GM06990 (cell line): ENCODE measurements around the gene TIMM44.

Experiments
- DNase-seq: peaks from one replicate; pipeline ENCODE4 v3.0.0-alpha.2; 2011; ENCODE audit not compliant: insufficient read length; ENCODE audit errors: extremely low read depth
- H3K27me3 ChIP-seq: replicated peaks from 2 replicates; pipeline ENCODE4 v1.6.0; 2011; ENCODE audit warnings: low read length; ENCODE audit not compliant: control insufficient read depth, insufficient read depth
- H3K36me3 ChIP-seq: 2 replicates; pipeline ENCODE4 v1.5.1; 2011; ENCODE audit warnings: low read length; ENCODE audit not compliant: control insufficient read depth, insufficient read depth
- H3K4me3 ChIP-seq: replicated peaks from 2 replicates; pipeline ENCODE4 v1.5.1; 2011; ENCODE audit warnings: low read depth, mild to moderate bottlenecking, control low read depth, low read length
- TF ChIP-seq, protein P1 (sequence below): IDR thresholded peaks from 2 replicates; pipeline ENCODE4 v1.5.1; 2011; ENCODE audit warnings: low read length, control low read depth, mild to moderate bottlenecking, inconsistent platforms; ENCODE audit not compliant: insufficient read depth, poor library complexity, severe bottlenecking

Gene TIMM44

DNA sequence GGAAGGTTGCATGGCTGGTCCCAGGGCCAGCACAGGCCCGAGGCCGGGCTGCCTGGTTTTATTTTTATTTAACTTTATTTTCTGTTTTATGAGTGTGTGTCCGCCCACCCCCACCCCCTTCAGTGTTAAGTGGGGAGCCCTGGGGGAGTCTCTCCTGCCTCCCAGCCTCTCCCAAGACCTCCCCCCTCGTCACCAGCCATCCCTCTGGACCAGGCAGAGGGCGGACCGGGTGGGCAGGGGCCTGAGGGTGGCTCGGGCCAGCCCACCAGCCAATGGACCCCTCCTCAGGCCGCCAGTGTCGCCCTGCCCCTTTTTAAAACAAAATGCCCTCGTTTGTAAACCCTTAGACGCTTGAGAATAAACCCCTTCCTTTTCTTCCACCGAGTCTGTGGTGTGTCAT lies 29.4 kb downstream of the TIMM44 start:
- peaks cover 8% of the 10 kb centered on the region for H3K36me3 ChIP-seq
- H3K4me3 ChIP-seq = no peak overlapping the region
- TF ChIP-seq, protein P1, sequence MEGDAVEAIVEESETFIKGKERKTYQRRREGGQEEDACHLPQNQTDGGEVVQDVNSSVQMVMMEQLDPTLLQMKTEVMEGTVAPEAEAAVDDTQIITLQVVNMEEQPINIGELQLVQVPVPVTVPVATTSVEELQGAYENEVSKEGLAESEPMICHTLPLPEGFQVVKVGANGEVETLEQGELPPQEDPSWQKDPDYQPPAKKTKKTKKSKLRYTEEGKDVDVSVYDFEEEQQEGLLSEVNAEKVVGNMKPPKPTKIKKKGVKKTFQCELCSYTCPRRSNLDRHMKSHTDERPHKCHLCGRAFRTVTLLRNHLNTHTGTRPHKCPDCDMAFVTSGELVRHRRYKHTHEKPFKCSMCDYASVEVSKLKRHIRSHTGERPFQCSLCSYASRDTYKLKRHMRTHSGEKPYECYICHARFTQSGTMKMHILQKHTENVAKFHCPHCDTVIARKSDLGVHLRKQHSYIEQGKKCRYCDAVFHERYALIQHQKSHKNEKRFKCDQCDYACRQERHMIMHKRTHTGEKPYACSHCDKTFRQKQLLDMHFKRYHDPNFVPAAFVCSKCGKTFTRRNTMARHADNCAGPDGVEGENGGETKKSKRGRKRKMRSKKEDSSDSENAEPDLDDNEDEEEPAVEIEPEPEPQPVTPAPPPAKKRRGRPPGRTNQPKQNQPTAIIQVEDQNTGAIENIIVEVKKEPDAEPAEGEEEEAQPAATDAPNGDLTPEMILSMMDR = no peak
- H3K27me3 ChIP-seq = no peaks in the 10 kb centered on the region; the same call in none of the 2 replicates
- DNase-seq = no peak

DNA sequence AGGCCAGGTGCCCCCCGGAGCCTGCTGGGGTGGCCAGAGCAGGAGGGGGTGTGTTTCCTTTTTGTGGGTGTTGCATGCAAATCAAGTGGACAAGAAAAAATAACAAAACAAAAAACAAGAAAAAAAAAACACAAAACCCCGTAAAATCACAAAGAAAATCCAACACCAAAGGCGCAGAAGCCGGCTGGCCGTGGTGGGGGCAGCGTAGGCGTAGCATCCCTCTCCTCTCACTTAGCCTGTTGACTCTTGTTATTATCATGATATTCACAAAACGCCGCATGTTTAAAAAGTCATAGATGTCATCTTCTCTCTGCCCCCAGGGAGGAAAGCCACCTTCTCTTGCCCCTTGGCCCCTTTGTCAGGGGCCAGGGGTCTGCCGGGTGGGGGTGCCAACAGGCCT lies 29.8 kb downstream of the TIMM44 start:
- no peaks in the 10 kb centered on the region; the same call in none of the 2 replicates for H3K27me3 ChIP-seq
- TF ChIP-seq, protein P1 = no peak
- DNase-seq = no peak
- H3K4me3 ChIP-seq = no peak overlapping the region
- peaks cover 8% of the 10 kb centered on the region for H3K36me3 ChIP-seq

DNA sequence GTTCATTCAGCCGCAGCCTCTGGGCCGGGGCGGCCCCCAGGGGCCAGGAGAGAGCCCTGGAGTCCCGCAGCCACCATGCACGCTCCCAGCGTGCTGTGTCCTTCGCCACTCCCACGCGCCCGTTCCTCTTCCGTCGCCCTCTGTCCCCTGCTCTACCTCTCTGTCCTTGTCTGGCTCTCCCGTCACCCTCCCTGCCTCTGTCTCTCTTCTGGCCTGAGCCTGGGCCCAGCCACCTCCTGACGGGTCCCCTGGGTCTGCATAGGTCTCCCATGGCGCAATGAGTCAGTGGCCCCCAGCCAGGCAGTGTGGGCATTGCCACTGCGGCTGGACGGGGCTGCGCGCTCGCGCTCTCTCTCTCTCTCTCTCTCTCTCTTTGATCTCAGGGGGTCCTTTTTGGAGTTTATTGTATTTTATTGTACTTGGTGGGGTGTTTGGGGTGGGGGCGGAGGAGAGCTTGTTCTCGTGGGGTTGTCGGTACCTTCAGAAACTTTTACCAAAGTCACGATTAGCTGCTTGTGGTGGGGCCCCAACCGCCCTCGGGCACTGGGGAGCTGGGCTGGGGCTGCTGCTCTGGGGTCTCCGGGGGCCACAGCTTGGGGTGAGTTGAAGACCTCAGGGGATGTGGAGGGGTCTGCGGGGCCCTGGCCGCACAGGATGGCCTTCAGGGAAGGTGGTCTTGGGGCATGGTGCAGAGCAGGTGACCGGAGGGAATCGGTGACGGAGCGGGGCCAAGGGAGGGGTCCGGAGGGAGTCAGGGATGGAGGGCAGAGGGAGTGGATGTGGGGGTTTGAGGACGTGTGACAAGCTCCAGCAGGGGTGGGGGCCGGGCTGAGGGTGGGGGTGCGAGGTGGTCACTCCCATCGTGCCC lies 30.5 kb downstream of the TIMM44 start:
- DNase-seq = no peak
- Histone ChIP-seq H3K4me3 (no peak overlapping the region), H3K27me3 (no peaks in the 10 kb centered on the region; the same call in none of the 2 replicates), H3K36me3 (peaks cover 8% of the 10 kb centered on the region)
- TF ChIP-seq, protein P1 = no peak

DNA sequence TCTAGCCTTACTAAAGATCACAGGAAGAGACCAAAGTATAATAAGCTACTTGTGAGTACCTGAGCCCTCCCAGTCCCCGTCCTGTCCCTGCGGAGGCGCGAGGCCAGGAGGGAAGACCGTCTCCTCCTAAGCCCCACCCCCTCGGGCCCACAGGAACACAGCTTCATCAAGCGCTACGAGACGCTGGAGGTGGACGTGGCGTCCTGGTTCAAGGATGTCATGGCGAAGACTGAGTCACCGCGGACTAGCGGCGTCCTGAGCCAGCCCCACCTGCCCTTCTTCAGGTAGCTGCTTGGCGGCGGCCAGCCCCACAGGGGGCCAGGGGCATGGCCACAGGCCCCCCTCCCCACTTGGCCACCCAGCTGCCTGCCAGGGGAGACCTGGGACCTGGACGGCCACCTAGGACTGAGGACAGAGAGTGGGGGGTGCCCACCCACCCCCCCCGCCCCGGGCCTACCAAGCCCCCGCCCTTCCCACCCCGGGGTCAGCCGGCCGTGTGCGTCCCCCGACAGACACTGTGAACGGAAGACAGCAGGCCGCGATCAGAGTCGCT lies 31.2 kb downstream of the TIMM44 start:
- TF ChIP-seq, protein P1 = no peak
- Histone ChIP-seq H3K4me3 (no peak overlapping the region), H3K36me3 (peaks cover 8% of the 10 kb centered on the region), H3K27me3 (no peaks in the 10 kb centered on the region; the same call in none of the 2 replicates)
- no peak for DNase-seq

DNA sequence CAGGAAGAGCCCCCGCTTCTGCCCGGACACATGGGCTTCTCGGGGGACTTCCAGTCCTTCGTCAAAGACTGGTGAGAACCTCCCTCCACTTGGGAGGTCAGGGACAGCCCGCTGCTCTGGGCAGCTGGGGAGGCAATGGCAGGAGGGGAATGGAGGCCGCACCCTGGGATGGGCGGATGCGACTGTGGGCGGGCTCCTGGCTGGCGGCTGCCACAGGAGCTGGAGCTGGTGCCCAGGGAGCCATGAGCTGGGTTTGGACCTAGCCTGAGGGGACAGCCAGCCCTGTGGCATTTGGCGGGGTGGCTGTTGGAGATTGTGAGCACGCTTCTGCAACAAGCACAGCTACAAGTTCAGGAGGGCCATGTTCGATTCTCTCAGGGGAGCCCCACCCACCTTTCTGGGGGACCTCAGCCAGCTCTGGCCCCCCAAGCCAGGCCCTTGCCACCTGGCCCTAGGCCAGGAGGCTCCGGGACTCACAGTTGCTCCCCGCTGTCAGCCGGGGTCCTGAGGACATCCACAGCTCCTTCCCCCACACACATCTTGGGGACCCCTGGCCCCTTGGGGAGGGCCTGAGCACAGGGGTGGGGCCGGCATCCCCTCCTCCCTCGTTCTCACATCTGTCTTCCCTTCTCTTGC lies 31.8 kb downstream of the TIMM44 start:
- DNase-seq = no peak
- TF ChIP-seq, protein P1 = no peak
- H3K27me3 ChIP-seq = no peaks in the 10 kb centered on the region; the same call in none of the 2 replicates
- no peak overlapping the region for H3K4me3 ChIP-seq
- H3K36me3 ChIP-seq = peaks cover 8% of the 10 kb centered on the region
